Uterus (tissue), 4 donors: ENCODE measurements around the gene ABCG1. TPM values are rescaled to one million over a fixed set of nuclear protein-coding genes. Genes with fewer than 3 reads are reported as not detected.

Experiments used
- DNase-seq, 2 donors: peaks; one replicate each; pipeline ENCODE4 v3.0.0-alpha.2; 2019 to 2020
- H3K27ac ChIP-seq, 2 donors: fragments of 200-600 bp; sonication (generic); 1 replicate in 1 of 2; 2 replicates in 1 of 2; pipeline ENCODE4 v1.5.1; 2016 to 2018
- H3K27me3 ChIP-seq, 2 donors: fragments of 200-600 bp; sonication (generic); one replicate each; pipeline ENCODE4 v1.5.1; 2018 to 2019; ENCODE audit warnings: control low read depth in 1 of 2
- H3K36me3 ChIP-seq, 2 donors: fragments of 200-600 bp; sonication (generic); one replicate each; pipeline ENCODE4 v1.5.1; 2019; ENCODE audit warnings: control low read depth in 1 of 2
- H3K4me1 ChIP-seq, 2 donors: fragments of 200-600 bp; sonication (generic); one replicate each; pipeline ENCODE4 v1.5.1; 2018 to 2019; ENCODE audit warnings: control low read depth in 1 of 2
- H3K4me3 ChIP-seq, 2 donors: fragments of 200-600 bp; sonication (generic); 1 replicate in 1 of 2; 2 replicates in 1 of 2; pipeline ENCODE4 v1.5.1; 2018 to 2019; ENCODE audit warnings: mild to moderate bottlenecking in 1 of 2
- H3K9me3 ChIP-seq, 2 donors: fragments of 200-600 bp; sonication (generic); one replicate each; pipeline ENCODE4 v1.5.1; 2019; ENCODE audit warnings: control low read depth in 1 of 2
- CTCF ChIP-seq, 4 experiments: fragments of 200-600 bp in 2 of 4; fragments of 450-650 bp in 2 of 4; sonication (generic) in 2 of 4; IDR thresholded peaks; one replicate each; pipeline ENCODE4 v1.5.1; 2016 to 2019; ENCODE audit warnings: antibody characterized with exemption in 4 of 4, mild to moderate bottlenecking in 2 of 4, moderate library complexity in 1 of 4
- POLR2A ChIP-seq, 2 donors: fragments of 450-650 bp; IDR thresholded peaks; one replicate each; pipeline ENCODE4 v1.6.1; 2016; ENCODE audit warnings: antibody characterized with exemption in 2 of 2, mild to moderate bottlenecking in 1 of 2, moderate library complexity in 1 of 2
- intact Hi-C: fragments of 100-400 bp; cut with DNase I; formaldehyde crosslinking; loops from one replicate; pipeline ENCODE4 v1.15.1; 2023; ENCODE audit warnings: low total_unique reads
- total RNA-seq, 4 donors: library from RNA; depleted of rRNA in 3 of 4; stranded (reverse); fragments of >200 nt in 3 of 4; gene quantifications; one replicate each; pipeline versions ENCODE4 v1.1.0 to v1.2.4, GENCODE V29; 2014 to 2023
- donor health status: DM: yes; HTN: yes; CAD: no.

Gene ABCG1
- total RNA-seq, 4 donors from 2014 or later: 11.8 to 51.7 (median 18.4) TPM

GRCh38 chr21:42236693-42237092 is 17.8 kb downstream of the ABCG1 start:
- no peak for DNase-seq
- intact Hi-C loops: no loop called here
- H3K27ac ChIP-seq: no peak overlapping the region

GRCh38 chr21:42237161-42237560 is 18.2 kb downstream of the ABCG1 start:
- peaks cover 0 to 17% of the 10 kb centered on the region in 2 donors for H3K4me1 ChIP-seq
- H3K36me3 ChIP-seq: no peaks in the 10 kb centered on the region
- intact Hi-C loops: no loop called here
- no peak for DNase-seq
- TF ChIP-seq CTCF (IDR thresholded peaks at IDR 0.05): no peak
- no peak for TF ChIP-seq POLR2A (IDR thresholded peaks at IDR 0.05)
- H3K27ac ChIP-seq: no peak overlapping the region
- H3K27me3 ChIP-seq: no peaks in the 10 kb centered on the region
- H3K4me3 ChIP-seq: no peak overlapping the region
- H3K9me3 ChIP-seq: no peaks in the 10 kb centered on the region

More at GRCh38 chr21:42236693-42237092, 17.8 kb downstream of the ABCG1 start:
- no peaks in the 10 kb centered on the region for H3K27me3 ChIP-seq
- H3K4me1 ChIP-seq: peaks cover 0 to 17% of the 10 kb centered on the region in 2 donors
- no peak overlapping the region for H3K4me3 ChIP-seq
- H3K9me3 ChIP-seq: no peaks in the 10 kb centered on the region
- TF ChIP-seq POLR2A (IDR thresholded peaks at IDR 0.05): no peak
- no peaks in the 10 kb centered on the region for H3K36me3 ChIP-seq

- H3K4me1 ChIP-seq: peaks cover 0 to 17% of the 10 kb centered on the region in 2 donors
- no peak for TF ChIP-seq POLR2A (IDR thresholded peaks at IDR 0.05)
- TF ChIP-seq CTCF (IDR thresholded peaks at IDR 0.05): no peak
- intact Hi-C loops: no loop called here
- no peaks in the 10 kb centered on the region for H3K9me3 ChIP-seq
- no peaks in the 10 kb centered on the region for H3K36me3 ChIP-seq
- H3K4me3 ChIP-seq: no peak overlapping the region
- no peak overlapping the region for H3K27ac ChIP-seq
- no peaks in the 10 kb centered on the region for H3K27me3 ChIP-seq
- no peak for DNase-seq
Observed at GRCh38 chr21:42237577-42237976, 18.6 kb downstream of the ABCG1 start.

GRCh38 chr21:42238185-42238934 is 19.4 kb downstream of the ABCG1 start:
- H3K27ac ChIP-seq: no peak overlapping the region
- TF ChIP-seq CTCF (IDR thresholded peaks at IDR 0.05) (no peak), POLR2A (IDR thresholded peaks at IDR 0.05) (no peak)
- intact Hi-C loops: no loop called here
- H3K4me3 ChIP-seq: no peak overlapping the region
- no peaks in the 10 kb centered on the region for H3K36me3 ChIP-seq
- H3K9me3 ChIP-seq: no peaks in the 10 kb centered on the region
- no peaks in the 10 kb centered on the region for H3K27me3 ChIP-seq
- DNase-seq: no peak
- peaks cover 0 to 12% of the 10 kb centered on the region in 2 donors for H3K4me1 ChIP-seq

GRCh38 chr21:42239556-42239955 is 20.6 kb downstream of the ABCG1 start:
- no peaks in the 10 kb centered on the region for H3K27me3 ChIP-seq
- H3K36me3 ChIP-seq: no peaks in the 10 kb centered on the region
- H3K27ac ChIP-seq: no peak overlapping the region
- H3K4me1 ChIP-seq: peaks cover 0 to 5% of the 10 kb centered on the region in 2 donors
- intact Hi-C loops: no loop called here
- DNase-seq: no peak
- TF ChIP-seq CTCF (IDR thresholded peaks at IDR 0.05): no peak
- no peak for TF ChIP-seq POLR2A (IDR thresholded peaks at IDR 0.05)
- no peak overlapping the region for H3K4me3 ChIP-seq
- H3K9me3 ChIP-seq: no peaks in the 10 kb centered on the region
